Pancreas (tissue), 10 donors: Measurements from ENCODE around the gene RAPGEF5. TPM values are rescaled to one million over a fixed set of nuclear protein-coding genes. Genes with fewer than 3 reads are reported as not detected.
A peak's percentile ranks its signal among the peaks of the same experiment; 100 is the strongest.

ENCODE experiments used
- ATAC-seq, 4 donors: fragments of 200-7000 bp; cut with Tn5 transposase; one replicate each; pipeline versions ENCODE4 v1.8.0 to v1.9.1; 2020; ENCODE audit warnings: mild to moderate bottlenecking in 4 of 4, moderate library complexity in 4 of 4
- DNase-seq, 6 donors: peaks; one replicate each; pipeline ENCODE4 v3.0.0-alpha.2; 2020
- FAIRE-seq: peaks from 2 replicates; lab custom pipeline; 2012; peaks lifted over from hg19 to GRCh38; lab: Jason Lieb, UNC
- H3K27ac ChIP-seq, 4 donors: fragments of 200-600 bp; sonication (generic); 1 replicate in 3 of 4; 2 replicates in 1 of 4; pipeline versions ENCODE4 v1.5.0 to v1.8.0; 2020
- H3K27me3 ChIP-seq, 4 donors: fragments of 200-600 bp; one replicate each; pipeline ENCODE4 v1.8.0; 2021
- H3K36me3 ChIP-seq, 3 donors: fragments of 200-600 bp; sonication (generic) in 1 of 3; one replicate each; pipeline versions ENCODE4 v1.5.0 to v1.8.0; 2020 to 2021
- H3K4me1 ChIP-seq, 3 donors: fragments of 200-600 bp; one replicate each; pipeline ENCODE4 v1.8.0; 2021
- H3K4me3 ChIP-seq, 4 donors: fragments of 200-600 bp; sonication (generic) in 2 of 4; one replicate each; pipeline versions ENCODE4 v1.5.0 to v1.8.0; 2020 to 2021
- H3K9me3 ChIP-seq, 4 donors: fragments of 200-600 bp; one replicate each; pipeline ENCODE4 v1.8.0; 2021
- WGBS, 2 donors: extraction: QIAGEN DNeasy Blood & Tissue Kit; methylation state at CpG; one replicate each; pipeline ENCODE4 v1.1.7; 2013; 5-methylcytosine and 5-hydroxymethylcytosine counted together
- intact Hi-C, 3 donors: fragments of 100-400 bp; cut with DNase I; formaldehyde crosslinking; loops; one replicate each; pipeline versions ENCODE4 v1.11.1 to v1.14.2; 2022
- polyA plus RNA-seq, 2 donors: library from polyadenylated mRNA; stranded (reverse); fragments of 200-250 nt; gene quantifications; one replicate each; pipeline ENCODE4 v1.2.3, GENCODE V29; 2013
- total RNA-seq, 6 donors: library from RNA; stranded (reverse); fragmentation: NEBNext Ultra II Directional in 4 of 6; extraction: Animal tissue kit (Norgen Biotek cat#: 25700) in 4 of 6; gene quantifications; one replicate each; pipeline versions ENCODE4 v1.2.1 to v1.2.4, GENCODE V29; 2021 to 2023
- TF ChIP-seq, protein P1 (sequence below), 4 donors: fragments of 200-600 bp; sonication (generic) in 3 of 4; IDR thresholded peaks; one replicate each; pipeline versions ENCODE4 v1.5.0 to v1.8.0; 2021; ENCODE audit warnings: antibody characterized with exemption in 4 of 4
- donor health status: healthy with polysubstance abuse.
- donor health status: DM: no; HTN: no; CAD: no; lungs with moderate emphysema.
- donor health status: DM: no; HTN: no; CAD: no.
- donor health status: control.
- donor health status: control.
- donor health status: Bipolar disorder and iron deficiency.
- donor health status: DM: yes; HTN: yes; CAD: no.
- donor health status: DM: no; HTN: no; CAD: no.
- donor health status: DM: no; HTN: no; CAD: no.
- donor health status: DM: yes; HTN: yes; CAD: no.

RAPGEF5 gene
- total and polyA plus RNA-seq, 8 donors: 7.5 to 38.9 (median 29.1) TPM

DNA sequence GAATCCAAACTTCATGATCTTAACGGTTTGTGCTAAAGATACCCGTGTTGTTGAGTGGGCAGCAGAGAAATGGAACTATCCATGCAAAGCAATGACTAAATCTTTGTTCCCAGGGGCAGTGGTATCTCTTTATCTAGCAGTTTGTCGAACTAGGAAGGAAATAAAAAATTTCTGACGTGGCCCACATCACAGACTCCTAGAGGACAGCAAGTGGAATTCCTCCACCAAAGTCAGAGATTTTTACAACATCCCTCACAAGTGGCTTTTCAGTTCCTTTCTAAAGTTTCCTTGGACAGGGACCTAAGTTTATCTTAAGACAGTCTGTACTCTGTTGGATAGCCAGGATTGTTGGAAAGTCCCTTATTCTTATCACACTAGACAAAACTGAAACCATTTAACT lies 136.0 kb downstream of the RAPGEF5 start:
- H3K4me1 ChIP-seq: peaks cover 0 to 23% (median 3%) of the 10 kb centered on the region in 3 donors
- no peaks in the 10 kb centered on the region for H3K36me3 ChIP-seq
- peak overlapping the region in 2 of 4 donors; percentile 18 for H3K27ac ChIP-seq
- DNase-seq (no peak), ATAC-seq (peak in 1 of 4 donors; percentile 54), FAIRE-seq (no peak)
- TF ChIP-seq, protein P1, sequence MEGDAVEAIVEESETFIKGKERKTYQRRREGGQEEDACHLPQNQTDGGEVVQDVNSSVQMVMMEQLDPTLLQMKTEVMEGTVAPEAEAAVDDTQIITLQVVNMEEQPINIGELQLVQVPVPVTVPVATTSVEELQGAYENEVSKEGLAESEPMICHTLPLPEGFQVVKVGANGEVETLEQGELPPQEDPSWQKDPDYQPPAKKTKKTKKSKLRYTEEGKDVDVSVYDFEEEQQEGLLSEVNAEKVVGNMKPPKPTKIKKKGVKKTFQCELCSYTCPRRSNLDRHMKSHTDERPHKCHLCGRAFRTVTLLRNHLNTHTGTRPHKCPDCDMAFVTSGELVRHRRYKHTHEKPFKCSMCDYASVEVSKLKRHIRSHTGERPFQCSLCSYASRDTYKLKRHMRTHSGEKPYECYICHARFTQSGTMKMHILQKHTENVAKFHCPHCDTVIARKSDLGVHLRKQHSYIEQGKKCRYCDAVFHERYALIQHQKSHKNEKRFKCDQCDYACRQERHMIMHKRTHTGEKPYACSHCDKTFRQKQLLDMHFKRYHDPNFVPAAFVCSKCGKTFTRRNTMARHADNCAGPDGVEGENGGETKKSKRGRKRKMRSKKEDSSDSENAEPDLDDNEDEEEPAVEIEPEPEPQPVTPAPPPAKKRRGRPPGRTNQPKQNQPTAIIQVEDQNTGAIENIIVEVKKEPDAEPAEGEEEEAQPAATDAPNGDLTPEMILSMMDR (IDR thresholded peaks at IDR 0.05): no peak
- intact Hi-C loops: no loop called here
- WGBS, 2 donors: 76 to 85% methylated on average over 4 of the region's 4 CpGs
- H3K27me3 ChIP-seq: no peaks in the 10 kb centered on the region
- H3K4me3 ChIP-seq: no peak overlapping the region
- H3K9me3 ChIP-seq: no peaks in the 10 kb centered on the region

- peaks cover 0 to 24% (median 3%) of the 10 kb centered on the region in 3 donors for H3K4me1 ChIP-seq
- no peaks in the 10 kb centered on the region for H3K27me3 ChIP-seq
- no peak for DNase-seq
- H3K4me3 ChIP-seq: no peak overlapping the region
- intact Hi-C loops: no loop called here
- no peaks in the 10 kb centered on the region for H3K36me3 ChIP-seq
- peak in 3 of 4 donors; percentile 38 to 67 (median 40) for ATAC-seq
- 69 to 70% methylated on average over 10 of the region's 10 CpGs for WGBS, 2 donors
- TF ChIP-seq, protein P1 (IDR thresholded peaks at IDR 0.05): no peak
- peak overlapping the region in 1 of 4 donors; percentile 2 for H3K27ac ChIP-seq
- no peaks in the 10 kb centered on the region for H3K9me3 ChIP-seq
- FAIRE-seq: no peak
Observed at GRCh38 chr7:22219739-22220493, 137.0 kb downstream of the RAPGEF5 start.

- TF ChIP-seq, protein P1 (IDR thresholded peaks at IDR 0.05): no peak
- Histone ChIP-seq H3K9me3 (no peaks in the 10 kb centered on the region), H3K4me3 (peak overlapping the region in 1 of 4 donors; percentile 19), H3K27me3 (no peaks in the 10 kb centered on the region), H3K36me3 (no peaks in the 10 kb centered on the region), H3K4me1 (peaks cover 0 to 23% (median 3%) of the 10 kb centered on the region in 3 donors), H3K27ac (peak overlapping the region in 1 of 4 donors; percentile 2)
- intact Hi-C loops: no loop called here
- DNase-seq (no peak), FAIRE-seq (no peak), ATAC-seq (no peak)
- 83 to 88% methylated on average over 4 of the region's 4 CpGs for WGBS, 2 donors
Observed at GRCh38 chr7:22219036-22219435, 137.9 kb downstream of the RAPGEF5 start.

DNA sequence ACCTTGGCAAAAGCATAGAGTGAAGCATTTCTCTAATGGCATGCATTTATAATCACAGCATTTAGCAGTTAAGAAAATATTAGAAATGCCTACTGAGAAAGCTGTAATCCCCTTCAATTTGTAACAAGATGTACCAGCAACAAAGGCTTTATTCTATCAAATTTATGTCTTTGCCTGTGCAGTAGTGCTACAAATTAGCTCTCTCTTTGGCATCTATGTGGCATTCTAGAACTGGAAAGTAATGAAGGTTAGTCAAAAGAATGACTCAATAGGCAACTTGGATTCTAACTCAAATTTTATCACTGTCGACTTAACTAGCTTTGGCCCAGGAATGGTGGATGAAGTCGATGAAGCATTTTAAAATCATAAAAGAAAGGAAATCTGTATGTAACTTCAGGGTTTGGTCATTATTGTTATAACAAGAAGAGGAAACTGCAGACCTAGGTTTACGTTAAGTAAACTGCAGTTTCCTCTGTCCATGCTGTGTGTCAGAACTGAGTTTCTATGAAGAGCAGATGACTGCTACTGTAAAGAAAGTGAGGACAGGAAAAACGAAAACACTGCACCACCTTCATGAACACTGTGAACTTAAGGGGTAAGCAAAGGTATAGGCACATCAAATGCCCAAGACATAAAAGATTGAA lies 140.0 kb downstream of the RAPGEF5 start:
- intact Hi-C loops: no loop called here
- no peak overlapping the region for H3K4me3 ChIP-seq
- FAIRE-seq: no peak

More for the DNA sequence above, 140.0 kb downstream of the RAPGEF5 start:
- WGBS, 2 donors: 86 to 90% methylated on average over 4 of the region's 4 CpGs
- DNase-seq (no peak), ATAC-seq (no peak)
- Histone ChIP-seq H3K36me3 (no peaks in the 10 kb centered on the region), H3K27ac (no peak overlapping the region), H3K9me3 (no peaks in the 10 kb centered on the region), H3K27me3 (no peaks in the 10 kb centered on the region), H3K4me1 (peaks cover 0 to 17% (median 6%) of the 10 kb centered on the region in 3 donors)
- TF ChIP-seq, protein P1 (IDR thresholded peaks at IDR 0.05): no peak
